BLaER1 treated with 17β-estradiol and CSF1 and Interleukin-3, amounts not matched to agents 10 nM and 100 nM (cell line): ENCODE data around the gene PARG.

ENCODE experiments used
- H3K27ac ChIP-seq, 11 experiments: shearing (Covaris generic); formaldehyde crosslinking; 2 replicates each; pipeline ENCODE4 v1.8.1; 2022
- H3K27me3 ChIP-seq, 11 experiments: shearing (Covaris generic); formaldehyde crosslinking; 2 replicates each; pipeline ENCODE4 v1.8.1; 2022
- H3K36me3 ChIP-seq, 11 experiments: shearing (Covaris generic); formaldehyde crosslinking; 2 replicates each; pipeline ENCODE4 v1.8.1; 2022
- H3K4me1 ChIP-seq, 10 experiments: shearing (Covaris generic); formaldehyde crosslinking; 2 replicates each; pipeline ENCODE4 v1.8.1; 2022
- H3K4me2 ChIP-seq, 11 experiments: shearing (Covaris generic); formaldehyde crosslinking; 2 replicates each; pipeline ENCODE4 v1.8.1; 2022
- H3K4me3 ChIP-seq, 10 experiments: shearing (Covaris generic); formaldehyde crosslinking; 2 replicates each; pipeline ENCODE4 v1.8.1; 2022
- H3K9ac ChIP-seq, 11 experiments: shearing (Covaris generic); formaldehyde crosslinking; 2 replicates each; pipeline ENCODE4 v1.8.1; 2022
- H3K9me3 ChIP-seq, 11 experiments: shearing (Covaris generic); formaldehyde crosslinking; replicated peaks in 1 of 11; 2 replicates each; pipeline ENCODE4 v1.8.1; 2022
- H4K20me1 ChIP-seq, 11 experiments: shearing (Covaris generic); formaldehyde crosslinking; 2 replicates each; pipeline ENCODE4 v1.8.1; 2022
- Cebpa-rat ChIP-seq, 11 experiments: shearing (Covaris generic); IDR thresholded peaks; 2 replicates each; pipeline ENCODE4 v1.8.1; 2022

The PARG gene

DNA sequence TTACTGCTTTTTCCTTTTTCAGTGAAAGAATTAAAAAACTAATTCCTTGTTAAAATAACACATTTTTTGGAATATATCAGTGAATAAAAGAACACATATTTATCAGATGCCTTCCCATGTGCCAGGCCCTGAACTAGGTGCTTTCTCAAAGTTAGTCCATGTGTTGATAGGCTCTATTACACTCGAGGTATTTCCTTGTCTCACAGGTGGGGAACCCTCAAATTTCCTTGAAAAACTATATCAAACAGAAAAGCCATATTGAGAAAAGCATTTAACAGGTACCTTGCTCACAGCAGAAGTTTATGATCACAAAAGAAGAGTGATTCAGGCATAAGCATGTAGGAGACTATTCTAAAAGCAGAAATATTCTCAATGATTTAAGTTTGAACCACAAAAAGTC is 104.1 kb downstream of the PARG start:
- Histone ChIP-seq H3K9me3 (no peaks in the 10 kb centered on the region), H3K27ac (no peak overlapping the region), H4K20me1 (no peaks in the 10 kb centered on the region), H3K27me3 (no peaks in the 10 kb centered on the region), H3K36me3 (peaks cover 48 to 97% (median 74%) of the 10 kb centered on the region in 11 experiments), H3K4me2 (no peak overlapping the region), H3K4me3 (no peak overlapping the region), H3K4me1 (no peaks in the 10 kb centered on the region), H3K9ac (no peak overlapping the region)
- TF ChIP-seq Cebpa-rat (IDR thresholded peaks at IDR 0.05), result no peak

DNA sequence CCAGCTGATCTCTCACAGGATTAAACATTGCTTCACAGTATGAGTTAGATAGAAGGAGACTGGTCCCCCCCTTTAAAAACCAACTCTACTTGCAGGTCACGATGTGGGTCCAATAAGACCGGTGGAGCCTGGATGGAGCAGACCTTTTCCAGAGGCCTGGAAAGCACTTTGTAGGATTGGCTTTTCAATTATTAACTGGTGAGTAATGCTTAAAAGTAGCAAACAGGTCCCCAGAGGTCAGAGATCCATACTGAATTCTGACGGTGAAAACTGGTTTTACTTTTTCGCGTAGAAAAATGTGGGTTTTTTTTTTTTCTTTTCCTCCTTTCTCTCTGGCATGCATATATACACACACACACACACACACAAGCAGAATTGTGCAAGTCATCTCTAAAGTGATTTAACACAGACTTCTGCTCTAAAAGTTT is 104.8 kb downstream of the PARG start:
- Histone ChIP-seq H3K36me3 (peaks cover 52 to 97% (median 75%) of the 10 kb centered on the region in 11 experiments), H3K9me3 (no peaks in the 10 kb centered on the region), H3K4me1 (no peaks in the 10 kb centered on the region), H4K20me1 (no peaks in the 10 kb centered on the region), H3K27ac (no peak overlapping the region), H3K4me3 (no peak overlapping the region), H3K9ac (no peak overlapping the region), H3K4me2 (no peak overlapping the region), H3K27me3 (no peaks in the 10 kb centered on the region)
- TF ChIP-seq Cebpa-rat (IDR thresholded peaks at IDR 0.05), result no peak

DNA sequence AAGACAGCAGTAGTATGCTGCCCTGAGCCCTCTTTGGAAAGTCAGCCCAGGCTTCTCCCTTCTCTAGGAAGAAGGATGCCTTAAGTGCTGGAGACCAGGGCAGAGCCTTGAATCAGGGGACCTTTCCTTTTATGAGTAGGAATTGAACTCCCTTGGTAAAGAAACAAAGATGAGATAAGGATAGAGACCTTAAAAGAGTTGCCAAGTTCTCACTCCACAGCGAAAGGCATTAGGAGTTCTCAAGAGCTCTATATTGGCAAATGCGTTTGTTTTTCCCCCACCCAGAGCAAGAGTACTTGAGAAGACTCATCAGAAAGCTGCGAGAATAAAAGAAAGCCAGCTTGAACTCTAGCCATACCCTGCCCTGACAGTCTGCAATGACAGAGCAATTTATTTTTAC is 106.9 kb downstream of the PARG start:
- Histone ChIP-seq H3K4me1 (peaks cover 0 to 11% (median 7%) of the 10 kb centered on the region in 10 experiments; a peak in 10 of 20 replicates), H3K4me3 (no peak overlapping the region), H3K9ac (no peak overlapping the region), H4K20me1 (no peaks in the 10 kb centered on the region), H3K4me2 (no peak overlapping the region), H3K27me3 (no peaks in the 10 kb centered on the region), H3K9me3 (no peaks in the 10 kb centered on the region), H3K27ac (no peak overlapping the region), H3K36me3 (peaks cover 43 to 90% (median 65%) of the 10 kb centered on the region in 11 experiments)
- no peak for TF ChIP-seq Cebpa-rat (IDR thresholded peaks at IDR 0.05)

DNA sequence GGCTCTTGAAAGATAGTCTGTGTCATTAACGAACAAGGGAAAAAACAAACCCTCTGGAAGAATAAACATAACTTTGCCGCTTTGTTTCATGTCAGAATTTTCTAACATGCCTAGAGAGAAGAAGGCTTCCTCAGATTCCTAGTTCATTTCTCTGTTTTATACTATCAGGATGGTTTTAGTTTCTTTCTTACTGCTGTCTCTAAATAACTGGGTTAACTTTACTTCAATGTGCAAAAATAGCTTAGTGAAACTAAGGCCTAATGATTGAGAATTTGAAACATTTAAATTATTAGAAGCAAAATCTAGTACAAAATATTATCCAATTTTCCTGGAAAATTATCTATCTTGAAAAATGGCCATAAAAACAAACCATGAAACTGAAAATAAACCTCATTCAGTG is 107.6 kb downstream of the PARG start:
- TF ChIP-seq Cebpa-rat (IDR thresholded peaks at IDR 0.05), result no peak
- Histone ChIP-seq H3K4me3 (no peak overlapping the region), H3K9ac (no peak overlapping the region), H3K36me3 (peaks cover 35 to 86% (median 57%) of the 10 kb centered on the region in 11 experiments), H3K27me3 (no peaks in the 10 kb centered on the region), H3K4me1 (peaks cover 0 to 15% (median 8%) of the 10 kb centered on the region in 10 experiments; a peak in 10 of 20 replicates), H3K4me2 (no peak overlapping the region), H3K27ac (no peak overlapping the region), H4K20me1 (no peaks in the 10 kb centered on the region), H3K9me3 (no peaks in the 10 kb centered on the region)

DNA sequence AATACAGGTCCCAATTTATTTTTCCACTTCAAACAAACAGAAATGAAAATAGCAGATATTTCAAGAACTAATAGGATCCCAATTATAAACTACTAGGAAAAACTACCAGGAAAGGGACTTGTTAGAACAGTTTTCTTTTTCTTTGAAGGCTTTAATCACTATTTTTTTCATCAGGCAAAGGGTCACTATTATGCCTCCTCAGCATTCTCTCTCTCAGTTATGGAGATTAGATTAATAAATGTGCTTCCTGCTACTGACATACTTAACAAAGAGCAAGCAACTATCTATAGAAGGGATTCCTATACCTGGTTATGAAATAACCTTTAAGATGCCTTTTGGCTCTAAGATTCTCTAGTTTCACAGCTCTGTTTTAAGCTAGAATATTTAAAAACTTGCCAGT is 108.7 kb downstream of the PARG start:
- no peaks in the 10 kb centered on the region for H4K20me1 ChIP-seq
- no peak overlapping the region for H3K27ac ChIP-seq
- H3K27me3 ChIP-seq, result no peaks in the 10 kb centered on the region
- H3K9ac ChIP-seq, result no peak overlapping the region
- TF ChIP-seq Cebpa-rat (IDR thresholded peaks at IDR 0.05), result no peak
- peaks cover 34 to 86% (median 57%) of the 10 kb centered on the region in 11 experiments for H3K36me3 ChIP-seq
- H3K4me3 ChIP-seq, result no peak overlapping the region
- H3K4me2 ChIP-seq, result no peak overlapping the region
- no peaks in the 10 kb centered on the region for H3K9me3 ChIP-seq
- H3K4me1 ChIP-seq, result peaks cover 0 to 15% (median 8%) of the 10 kb centered on the region in 10 experiments; a peak in 10 of 20 replicates

DNA sequence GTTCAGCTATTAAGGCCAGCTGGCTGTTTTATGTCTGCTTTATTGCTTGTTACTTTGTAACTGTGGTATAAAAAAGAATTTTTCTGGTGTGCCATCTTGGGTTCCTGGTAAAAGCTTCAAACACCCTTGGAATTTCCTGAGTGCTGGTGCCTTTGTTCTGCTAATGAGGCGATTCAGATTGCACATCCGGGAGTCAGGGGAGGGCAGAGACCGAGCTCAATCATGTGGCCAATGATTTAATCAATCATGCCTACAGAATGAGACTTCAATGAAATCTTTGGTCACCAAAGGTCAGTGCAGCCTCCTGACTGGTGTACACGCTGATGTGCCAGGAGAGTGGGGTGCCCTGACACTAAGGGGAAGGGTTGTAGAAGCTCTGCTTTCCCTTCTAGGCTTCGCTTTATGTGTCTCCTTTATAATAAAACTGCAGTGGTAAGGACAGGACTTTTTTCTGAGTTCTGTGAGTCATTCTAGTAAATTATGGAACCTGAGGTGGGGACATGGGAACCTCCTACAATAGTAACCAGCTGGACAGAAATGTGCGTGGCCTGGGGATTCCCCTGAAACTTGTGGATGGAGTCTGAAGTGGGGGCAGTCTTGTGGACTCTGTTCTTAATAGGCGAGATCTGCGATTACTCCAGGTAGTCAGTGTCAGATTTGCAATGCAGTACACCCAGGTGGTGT is 110.3 kb downstream of the PARG start:
- no peak for TF ChIP-seq Cebpa-rat (IDR thresholded peaks at IDR 0.05)
- Histone ChIP-seq H3K36me3 (peaks cover 43 to 85% (median 55%) of the 10 kb centered on the region in 11 experiments), H3K9me3 (0 out of 22 replicates have a peak, but pooled peaks cover 0 to 4% (median 0%) of the 10 kb centered on the region in 11 experiments), H3K4me2 (no peak overlapping the region), H3K27me3 (no peaks in the 10 kb centered on the region), H3K4me3 (no peak overlapping the region), H3K27ac (no peak overlapping the region), H3K9ac (no peak overlapping the region), H3K4me1 (peaks cover 0 to 15% (median 10%) of the 10 kb centered on the region in 10 experiments; a peak in 12 of 20 replicates), H4K20me1 (no peaks in the 10 kb centered on the region)

DNA sequence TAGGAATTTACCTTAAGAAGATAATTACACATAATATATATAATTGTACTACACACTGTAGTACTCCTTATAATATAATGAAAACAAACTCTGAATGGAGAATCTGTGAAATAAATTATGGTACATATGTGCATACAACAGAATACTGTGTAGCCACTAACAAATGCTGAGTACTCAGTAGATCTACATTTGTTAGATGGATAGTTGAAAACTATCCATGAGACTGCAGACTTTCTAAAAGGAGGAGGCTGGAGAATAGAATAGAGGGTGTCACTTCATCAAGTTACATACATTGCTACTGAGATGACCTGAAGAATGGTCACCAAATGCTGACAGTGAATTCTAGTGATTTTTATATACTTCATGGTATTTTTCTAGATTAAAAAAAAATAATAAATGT is 111.0 kb downstream of the PARG start:
- 0 out of 22 replicates have a peak, but pooled peaks cover 0 to 4% (median 0%) of the 10 kb centered on the region in 11 experiments for H3K9me3 ChIP-seq
- no peak overlapping the region for H3K9ac ChIP-seq
- TF ChIP-seq Cebpa-rat (IDR thresholded peaks at IDR 0.05), result no peak
- peaks cover 0 to 15% (median 10%) of the 10 kb centered on the region in 10 experiments; a peak in 12 of 20 replicates for H3K4me1 ChIP-seq
- no peaks in the 10 kb centered on the region for H4K20me1 ChIP-seq
- 0 out of 22 replicates have a peak overlapping the region, but pooled peaks of 1 of the 11 experiments have one; percentile 37 for H3K4me2 ChIP-seq
- no peak overlapping the region for H3K27ac ChIP-seq
- H3K27me3 ChIP-seq, result no peaks in the 10 kb centered on the region
- no peak overlapping the region for H3K4me3 ChIP-seq
- H3K36me3 ChIP-seq, result peaks cover 48 to 85% (median 58%) of the 10 kb centered on the region in 11 experiments

DNA sequence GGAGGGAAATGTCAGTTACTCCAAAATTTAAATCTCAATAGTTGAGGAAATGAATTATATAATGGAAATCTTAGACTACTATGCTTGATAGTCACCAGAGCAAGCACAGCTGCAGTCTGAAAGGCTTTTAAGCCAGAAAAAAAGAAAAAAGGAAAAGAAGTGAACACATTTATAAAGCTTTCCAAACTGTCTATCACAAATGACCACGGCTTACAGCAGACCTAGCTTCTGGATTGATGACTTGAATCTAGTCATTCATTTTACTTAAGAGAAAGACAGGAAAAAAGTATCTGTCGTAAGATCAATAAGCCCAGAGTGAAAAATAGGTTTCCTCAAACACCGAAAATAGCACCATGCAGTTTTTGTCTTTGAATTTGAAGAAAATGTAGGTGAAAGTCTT is 111.8 kb downstream of the PARG start:
- no peak for TF ChIP-seq Cebpa-rat (IDR thresholded peaks at IDR 0.05)
- no peak overlapping the region for H3K9ac ChIP-seq

DNA sequence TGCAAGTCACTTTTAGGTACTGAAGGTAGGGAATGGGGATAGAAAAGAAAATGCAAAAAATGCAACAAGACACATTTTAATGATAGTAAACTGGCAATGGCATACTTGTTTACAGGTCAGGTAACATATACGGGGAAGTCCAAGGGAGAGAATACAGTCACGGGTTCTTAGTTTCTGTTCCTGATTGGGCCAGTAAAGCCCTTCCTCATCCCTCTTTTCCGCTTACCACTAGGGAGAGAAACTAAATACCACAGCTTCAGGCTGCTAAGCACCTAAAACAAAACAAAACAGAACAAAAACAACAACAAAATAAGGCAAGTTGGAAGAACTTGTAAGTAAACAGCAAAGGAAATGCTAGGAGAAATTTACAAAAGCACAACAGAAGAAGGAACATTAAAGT is 114.5 kb downstream of the PARG start:
- H3K27me3 ChIP-seq, result no peaks in the 10 kb centered on the region
- peak overlapping the region in 3 of 11 experiments; percentile 29 to 64 (median 56); a peak in 5 of 22 replicates for H3K27ac ChIP-seq
- no peaks in the 10 kb centered on the region for H4K20me1 ChIP-seq
- TF ChIP-seq Cebpa-rat (IDR thresholded peaks at IDR 0.05), result no peak
- peaks cover 36 to 76% (median 59%) of the 10 kb centered on the region in 11 experiments for H3K36me3 ChIP-seq
- H3K4me2 ChIP-seq, result peak overlapping the region in 1 of 11 experiments; percentile 28; a peak in 1 of 22 replicates
- no peak overlapping the region for H3K4me3 ChIP-seq
- peak overlapping the region in 1 of 11 experiments; percentile 45; a peak in 1 of 22 replicates for H3K9ac ChIP-seq
- H3K4me1 ChIP-seq, result peaks cover 0 to 15% (median 10%) of the 10 kb centered on the region in 10 experiments; a peak in 12 of 20 replicates
- 0 out of 22 replicates have a peak, but pooled peaks cover 0 to 4% (median 0%) of the 10 kb centered on the region in 11 experiments for H3K9me3 ChIP-seq

More for the DNA sequence above, 111.8 kb downstream of the PARG start:
- Histone ChIP-seq H3K27ac (no peak overlapping the region; a peak in 2 of 22 replicates), H3K4me2 (peak overlapping the region in 6 of 11 experiments; percentile 3 to 37 (median 18); a peak in 10 of 22 replicates), H3K36me3 (peaks cover 42 to 85% (median 56%) of the 10 kb centered on the region in 11 experiments), H4K20me1 (no peaks in the 10 kb centered on the region), H3K4me3 (no peak overlapping the region), H3K27me3 (no peaks in the 10 kb centered on the region), H3K4me1 (peaks cover 0 to 15% (median 10%) of the 10 kb centered on the region in 10 experiments; a peak in 12 of 20 replicates), H3K9me3 (0 out of 22 replicates have a peak, but pooled peaks cover 0 to 4% (median 0%) of the 10 kb centered on the region in 11 experiments)
